A549 (cell line): Measurements from ENCODE around the gene FAM228A. TPM values are rescaled to one million over a fixed set of nuclear protein-coding genes. Genes with fewer than 3 reads are reported as not detected.

Experiments
- ATAC-seq, 2 experiments: fragments of 200-7000 bp in 1 of 2; fragments of >200 bp in 1 of 2; cut with Nextera tagmentation in 1 of 2; cut with Tn5 transposase in 1 of 2; 3 replicates each; pipeline versions ENCODE4 v1.8.0 to v1.9.1; 2018 to 2020; ENCODE audit warnings: mild to moderate bottlenecking in 1 of 2, moderate library complexity in 1 of 2
- CTCF ChIA-PET: fragments of 300-600 bp; sonication (Branson Sonifier 250); formaldehyde crosslinking; extraction: SDS; loops from one replicate; lab custom pipeline; 2021; ENCODE audit warnings: antibody characterized with exemption, inconsistent platforms; lab: Yijun Ruan, JAX
- POLR2A ChIA-PET: fragments of 350-600 bp; formaldehyde crosslinking; extraction: SDS; loops from one replicate; lab custom pipeline; 2021; ENCODE audit warnings: antibody characterized with exemption, inconsistent platforms; lab: Yijun Ruan, JAX
- DNase-seq, 2 experiments: peaks; one replicate each; pipeline versions ENCODE4 v3.0.0 to v3.0.0-alpha.2; 2011 to 2016; ENCODE audit warnings: low read depth in 1 of 2, low spot score in 1 of 2
- FAIRE-seq: peaks from 2 replicates; lab custom pipeline; 2011; peaks lifted over from hg19 to GRCh38; lab: Jason Lieb, UNC
- H3K27ac ChIP-seq, 2 experiments: fragments of >200 bp; sonication (Bioruptor Twin); formaldehyde crosslinking; 3 replicates each; pipeline ENCODE4 v1.5.1; 2016 to 2017
- H3K4me1 ChIP-seq: fragments of >200 bp; sonication (Bioruptor Twin); formaldehyde crosslinking; 3 replicates; pipeline ENCODE4 v1.6.1; 2016
- H3K4me2 ChIP-seq: fragments of >200 bp; sonication (Bioruptor Twin); formaldehyde crosslinking; 3 replicates; pipeline ENCODE4 v1.6.1; 2016
- H3K4me3 ChIP-seq: fragments of >200 bp; sonication (Bioruptor Twin); formaldehyde crosslinking; 3 replicates; pipeline ENCODE4 v1.5.1; 2016
- H3K9me3 ChIP-seq: fragments of >200 bp; sonication (Bioruptor Twin); formaldehyde crosslinking; 3 replicates; pipeline ENCODE4 v1.6.1; 2016
- ATOH8 ChIP-seq: fragments of 250-450 bp; sonication (Bioruptor Pico); IDR thresholded peaks from 2 replicates; pipeline ENCODE4 v1.5.0; 2020; ENCODE audit warnings: low read depth, mild to moderate bottlenecking, moderate library complexity
- BCL3 ChIP-seq: fragments of >200 bp; sonication (Bioruptor Twin); formaldehyde crosslinking; IDR thresholded peaks from 3 replicates; pipeline ENCODE4 v1.6.1; 2016
- BHLHE40 ChIP-seq: IDR thresholded peaks from 2 replicates; pipeline ENCODE4 v1.6.1; 2012; ENCODE audit warnings: low read depth, low read length, inconsistent platforms
- CBX2 ChIP-seq: fragments of 200-600 bp; sonication (generic); IDR thresholded peaks from 2 replicates; pipeline ENCODE4 v1.6.1; 2016; ENCODE audit warnings: low read depth, mild to moderate bottlenecking, borderline replicate concordance
- CBX8 ChIP-seq: fragments of 200-600 bp; sonication (generic); IDR thresholded peaks from 2 replicates; pipeline ENCODE4 v1.6.1; 2016
- CEBPB ChIP-seq, 2 experiments: fragments of >200 bp in 1 of 2; sonication (Bioruptor Twin) in 1 of 2; formaldehyde crosslinking in 1 of 2; IDR thresholded peaks; 2 replicates each; pipeline ENCODE4 v1.6.1; 2012 to 2016
- CHD2 ChIP-seq: fragments of 150-350 bp; IDR thresholded peaks from 2 replicates; pipeline ENCODE4 v1.6.1; 2014; ENCODE audit warnings: low read length; ENCODE audit not compliant: partially characterized antibody
- CTCF ChIP-seq: fragments of >200 bp; sonication (Bioruptor Twin); formaldehyde crosslinking; IDR thresholded peaks from 3 replicates; pipeline ENCODE4 v1.5.1; 2016
- E2F6 ChIP-seq: IDR thresholded peaks from 2 replicates; pipeline ENCODE4 v1.6.1; 2012; ENCODE audit warnings: low read depth, borderline replicate concordance
- FOSB ChIP-seq: fragments of 250-450 bp; sonication (Bioruptor Pico); IDR thresholded peaks from 2 replicates; pipeline ENCODE4 v1.5.0; 2020; ENCODE audit warnings: mild to moderate bottlenecking, moderate library complexity
- GATA3 ChIP-seq: IDR thresholded peaks from 2 replicates; pipeline ENCODE4 v1.6.1; 2012; ENCODE audit warnings: borderline replicate concordance
- HOXA7 ChIP-seq: fragments of 250-450 bp; sonication (Bioruptor Pico); IDR thresholded peaks from 2 replicates; pipeline ENCODE4 v1.5.0; 2020; ENCODE audit warnings: mild to moderate bottlenecking, moderate library complexity
- KDM5A ChIP-seq: fragments of 200-600 bp; sonication (generic); IDR thresholded peaks from 2 replicates; pipeline ENCODE4 v1.6.1; 2016; ENCODE audit warnings: antibody characterized with exemption, mild to moderate bottlenecking
- POLR2AphosphoS2 ChIP-seq: conservative IDR thresholded peaks from 2 replicates; pipeline ENCODE4 v1.6.1; 2012; ENCODE audit warnings: low read length, improper control_type of control experiment, inconsistent platforms
- RAD21 ChIP-seq, 2 experiments: fragments of >200 bp in 1 of 2; sonication (Bioruptor Twin) in 1 of 2; formaldehyde crosslinking in 1 of 2; IDR thresholded peaks in 1 of 2; conservative IDR thresholded peaks in 1 of 2; 2 replicates in 1 of 2; 3 replicates in 1 of 2; pipeline ENCODE4 v1.6.1; 2012 to 2018; ENCODE audit warnings: inconsistent platforms in 1 of 2
- RARB ChIP-seq: fragments of 250-450 bp; sonication (Bioruptor Pico); IDR thresholded peaks from 2 replicates; pipeline ENCODE4 v1.8.0; 2021; ENCODE audit warnings: mild to moderate bottlenecking, moderate library complexity
- RCOR1 ChIP-seq: fragments of 150-350 bp; IDR thresholded peaks from 2 replicates; pipeline ENCODE4 v1.6.1; 2014; ENCODE audit warnings: antibody characterized with exemption, low read length, low read depth
- SMC3 ChIP-seq: fragments of >200 bp; sonication (Bioruptor Twin); formaldehyde crosslinking; IDR thresholded peaks from 3 replicates; pipeline ENCODE4 v1.6.1; 2018; ENCODE audit warnings: inconsistent platforms
- SREBF2 ChIP-seq: fragments of 450-650 bp; IDR thresholded peaks from 2 replicates; pipeline ENCODE4 v1.6.1; 2014; ENCODE audit warnings: mild to moderate bottlenecking, moderate library complexity
- TFCP2L1 ChIP-seq: fragments of 250-450 bp; sonication (Bioruptor Pico); IDR thresholded peaks from 2 replicates; pipeline ENCODE4 v1.5.0; 2021; ENCODE audit warnings: mild to moderate bottlenecking
- ZNF302 ChIP-seq: fragments of 250-450 bp; sonication (Bioruptor Pico); IDR thresholded peaks from 2 replicates; pipeline ENCODE4 v1.9.0; 2021; ENCODE audit warnings: inconsistent platforms, mild to moderate bottlenecking, moderate library complexity
- ZSCAN20 ChIP-seq: fragments of 250-450 bp; sonication (Bioruptor Pico); IDR thresholded peaks from 2 replicates; pipeline ENCODE4 v1.8.0; 2022; ENCODE audit warnings: mild to moderate bottlenecking, moderate library complexity
- WGBS: methylation state at CpG from one replicate; pipeline ENCODE4 v1.1.6; 2017; ENCODE audit errors: missing lambda C conversion rate; 5-methylcytosine and 5-hydroxymethylcytosine counted together
- polyA plus RNA-seq, 4 experiments: library from polyadenylated mRNA; depleted of rRNA in 3 of 4; stranded (reverse); fragments of >200 nt; fragmentation: RNase III in 1 of 4; extraction: RNeasy Plus Mini Kit Qiagen cat#74134 plus additional on column Dnase treatment in 1 of 4; gene quantifications; 2 replicates in 3 of 4; 3 replicates in 1 of 4; pipeline ENCODE4 v1.2.3, GENCODE V29; 2011 to 2017

FAM228A gene
- polyA plus RNA-seq, 2 of the 4 experiments (the other 2 are of a cell fraction) = 0.13 TPM; not detected in 1

DNA sequence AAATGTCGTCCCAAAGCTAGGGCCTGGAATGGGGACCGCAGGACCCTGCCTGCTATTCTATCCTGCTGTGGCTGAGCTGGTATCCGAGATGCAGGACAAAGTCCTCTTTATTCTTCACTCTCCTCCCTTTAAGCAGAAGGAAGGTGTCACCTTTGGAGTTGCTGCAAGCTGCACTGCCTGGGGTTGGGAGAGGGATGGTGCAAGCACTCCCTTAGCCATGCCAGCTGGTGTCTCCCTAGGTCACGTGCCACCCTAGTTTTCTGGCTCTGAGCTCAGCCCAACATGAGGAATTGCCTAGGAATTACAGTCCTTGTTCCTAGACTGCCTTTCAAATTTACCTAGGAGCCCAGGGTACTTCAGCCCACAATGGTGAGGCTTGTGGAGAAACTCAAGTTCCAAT is 21.4 kb upstream of the FAM228A start:
- CTCF ChIA-PET = interaction anchor here (1.0 to 1.6 kb wide), 2 partner anchors 9 to 69 kb away, joined by 3 to 4 read pairs; partner anchors contain the start of gene TP53I3
- 85% methylated on average over 4 of the region's 4 CpGs for WGBS
- Histone ChIP-seq H3K27ac (no peak overlapping the region), H3K4me2 (no peak overlapping the region), H3K4me1 (no peaks in the 10 kb centered on the region), H3K9me3 (no peaks in the 10 kb centered on the region), H3K4me3 (no peak overlapping the region)
- no peak for DNase-seq
- peak; percentile 25 to 30; a peak in 1 of 6 replicates for ATAC-seq
- FAIRE-seq = no peak
- no peak for TF ChIP-seq SREBF2
- TF ChIP-seq GATA3 = no peak
- TF ChIP-seq POLR2AphosphoS2 = no peak
- POLR2A ChIA-PET = no interaction called here

- no peak for TF ChIP-seq BHLHE40
- no peak for TF ChIP-seq SMC3
- no peak for TF ChIP-seq ZSCAN20 (CRISPR knock-in tag)
- TF ChIP-seq RCOR1 = no peak
- no peak for TF ChIP-seq BCL3
- no peak for TF ChIP-seq HOXA7
- TF ChIP-seq E2F6 = no peak
- TF ChIP-seq CHD2 = no peak
- TF ChIP-seq CTCF = no peak
- no peak for TF ChIP-seq CEBPB (IDR thresholded peaks at IDR 0.05)
- TF ChIP-seq ATOH8 (CRISPR knock-in tag) = no peak
- no peak for TF ChIP-seq ZNF302 (CRISPR knock-in tag)
- no peak for TF ChIP-seq FOSB
- TF ChIP-seq CBX8 = no peak
- TF ChIP-seq RARB (CRISPR knock-in tag) = no peak
- no peak for TF ChIP-seq TFCP2L1 (CRISPR knock-in tag)
- no peak for TF ChIP-seq CBX2
- no peak for TF ChIP-seq KDM5A
- no peak for TF ChIP-seq RAD21 (conservative IDR thresholded peaks at IDR 0.05 in 1 of 2, IDR thresholded peaks at IDR 0.05 in 1 of 2)
- WGBS = 91% methylated on average over 5 of the region's 5 CpGs
- ATAC-seq = no peak
- H3K27ac ChIP-seq = no peak overlapping the region
- DNase-seq = no peak
- H3K9me3 ChIP-seq = 0 out of 3 replicates have a peak, but pooled peaks cover 6% of the 10 kb centered on the region
- no peaks in the 10 kb centered on the region for H3K4me1 ChIP-seq
- no peak overlapping the region for H3K4me3 ChIP-seq
- ChIA-PET CTCF (interaction anchor here (0.6 to 2.2 kb wide), 3 partner anchors 22 to 74 kb away, joined by 4 to 7 read pairs (median 4); partner anchors contain the start of gene TP53I3), POLR2A (no interaction called here)
- H3K4me2 ChIP-seq = no peak overlapping the region
- FAIRE-seq = no peak
Measured at GRCh38 chr2:24158131-24158530, 16.7 kb upstream of the FAM228A start.
